GM21447 (cell line): ENCODE data around the gene TRPC1.

Source experiments
- ATAC-seq: cut with Tn5 transposase; IDR thresholded peaks from one replicate; pipeline ENCODE4 v1.9.1; 2021; ENCODE audit not compliant: unreplicated experiment

TRPC1 gene

GRCh38 chr3:142837526-142837925 lies 113.7 kb downstream of the TRPC1 start:
- ATAC-seq, result no peak

- no peak for ATAC-seq
Measured at GRCh38 chr3:142839831-142840230, 116.0 kb downstream of the TRPC1 start.

DNA sequence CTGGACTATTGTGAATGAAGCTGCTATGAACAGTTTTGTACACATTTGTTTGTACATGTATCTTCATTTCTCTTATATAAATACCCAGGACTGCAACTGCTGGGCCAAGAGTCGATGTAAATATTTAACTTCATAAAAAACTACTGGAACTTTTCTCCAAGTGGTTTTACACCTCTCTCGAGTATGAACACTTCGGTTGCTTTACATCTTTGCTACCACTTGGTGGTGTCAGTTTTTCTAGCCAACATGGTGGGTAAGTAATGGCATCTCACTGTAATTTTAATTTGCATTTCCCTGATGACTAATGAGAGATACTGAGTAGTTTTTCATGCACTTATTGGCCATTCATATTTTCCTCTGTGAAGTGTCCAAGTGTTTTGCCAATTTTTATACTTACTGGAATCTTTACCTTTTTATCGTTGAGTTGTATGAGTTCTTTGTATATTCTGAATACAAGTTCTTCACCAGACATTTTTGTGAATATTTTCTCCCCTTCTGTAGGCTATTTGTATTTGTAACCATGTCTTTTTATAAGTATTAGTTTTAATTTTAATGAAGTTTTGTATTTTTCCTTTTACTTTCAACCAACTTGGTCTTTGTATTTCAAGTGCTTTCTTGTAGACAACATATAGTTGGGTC lies 120.6 kb downstream of the TRPC1 start:
- no peak for ATAC-seq

DNA sequence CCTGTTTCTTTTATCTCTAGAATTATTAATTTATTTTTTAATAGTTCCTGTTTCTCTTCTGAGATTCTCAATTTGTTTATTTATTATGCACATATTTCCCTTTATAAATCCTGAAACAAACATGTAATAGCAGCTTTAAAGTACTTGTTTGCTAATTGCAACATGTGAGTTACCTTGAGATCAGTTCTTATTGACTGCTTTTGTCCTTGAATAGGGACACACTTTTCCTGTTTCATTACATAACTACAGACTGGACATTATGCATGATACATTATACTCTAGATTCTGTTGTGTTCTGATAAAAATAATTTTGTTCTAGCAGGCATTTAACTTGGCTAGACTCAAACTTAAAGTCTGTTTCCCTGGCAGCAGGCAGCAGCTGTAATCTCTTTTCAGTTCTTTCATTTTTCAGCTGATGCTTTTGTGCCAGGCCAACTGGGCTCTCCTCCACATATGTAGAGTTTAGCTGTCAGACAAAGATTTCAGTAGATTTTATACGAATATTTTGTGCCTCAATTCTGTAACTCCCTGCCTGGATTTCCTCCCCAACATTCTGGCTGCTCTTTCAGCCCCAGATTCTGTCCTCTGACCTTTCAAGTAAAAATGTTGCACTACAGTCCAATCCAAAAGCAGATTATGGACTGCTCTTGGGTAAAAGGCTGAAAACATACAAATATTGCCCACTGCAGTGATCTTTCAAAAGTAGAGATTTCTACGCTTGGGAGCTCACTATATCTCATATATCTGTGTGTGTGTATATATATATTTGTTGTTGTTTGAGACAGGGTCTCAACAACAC lies 123.1 kb downstream of the TRPC1 start:
- no peak for ATAC-seq

- no peak for ATAC-seq
Measured at GRCh38 chr3:142849148-142849547, 125.3 kb downstream of the TRPC1 start.

- ATAC-seq, result no peak
Measured at GRCh38 chr3:142850395-142851023, 126.7 kb downstream of the TRPC1 start.

- no peak for ATAC-seq
Measured at GRCh38 chr3:142852009-142852408, 128.2 kb downstream of the TRPC1 start.

DNA sequence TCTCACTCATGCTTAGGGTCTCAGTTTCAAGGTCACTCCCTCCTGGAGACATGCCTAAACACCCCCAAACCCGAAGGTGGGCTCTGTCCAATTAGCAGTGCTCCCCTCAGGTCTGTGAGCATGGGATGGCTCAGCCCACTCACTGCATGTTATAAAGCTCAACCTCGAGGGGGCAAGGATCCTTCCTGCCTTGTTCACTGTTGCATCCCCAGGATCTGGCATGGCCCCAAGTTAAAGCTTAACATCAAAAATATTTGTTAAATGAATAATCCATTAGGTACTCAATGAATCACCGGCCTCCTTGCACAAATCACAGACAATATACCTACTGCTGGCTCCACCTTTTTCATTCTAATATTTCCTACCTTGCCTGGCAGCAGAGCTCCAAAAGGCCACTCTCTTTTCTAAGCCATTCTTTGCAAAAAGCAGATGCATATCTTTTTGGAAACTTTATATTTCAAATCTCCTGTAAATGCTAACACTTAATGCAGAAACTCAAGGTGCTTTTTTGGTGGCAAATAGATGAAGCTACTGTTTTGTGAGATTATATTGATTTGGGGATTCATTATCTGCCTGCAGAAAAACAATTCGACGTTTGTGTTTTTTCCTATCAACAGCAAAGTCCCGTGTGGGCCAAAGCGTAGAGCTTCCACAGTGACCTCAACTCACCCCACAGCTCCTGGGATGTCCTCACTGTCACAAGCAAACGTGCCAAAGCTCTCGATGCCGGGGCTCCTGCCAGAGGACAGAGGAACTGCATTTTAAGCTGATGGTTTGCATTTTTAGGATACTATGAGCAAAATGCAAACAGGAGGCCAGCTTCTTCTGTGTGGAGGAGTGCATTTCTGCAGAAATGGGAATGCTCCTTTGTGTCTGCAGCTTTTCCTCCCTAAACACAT lies 129.7 kb downstream of the TRPC1 start:
- no peak for ATAC-seq

DNA sequence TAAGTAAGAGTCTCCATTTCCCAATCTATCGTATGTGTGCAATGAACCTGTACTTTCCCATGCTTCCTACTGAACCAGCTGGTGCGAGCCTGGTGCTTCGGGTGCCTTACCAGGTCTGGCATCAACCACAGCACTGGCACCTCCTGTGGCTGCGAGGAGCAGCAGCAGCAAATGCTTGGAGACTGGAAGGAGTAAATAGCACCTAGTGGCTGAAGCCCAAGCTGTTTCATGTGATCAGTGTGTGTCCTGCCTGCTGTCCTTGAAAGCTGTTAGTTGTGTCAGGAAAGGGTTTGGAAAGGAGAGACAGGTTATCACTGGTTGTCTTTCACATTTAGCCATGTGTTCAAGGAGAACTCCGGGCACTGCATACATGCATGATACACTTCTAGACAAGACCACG lies 133.2 kb downstream of the TRPC1 start:
- ATAC-seq, result no peak
